Esophagus muscularis mucosa (tissue), 4 donors: ENCODE measurements around the gene PBX3.

Source experiments
- EP300 ChIP-seq: sonication (generic); formaldehyde crosslinking; IDR thresholded peaks from one replicate; pipeline ENCODE4 v1.6.1; 2017; ENCODE audit warnings: antibody characterized with exemption
- POLR2A ChIP-seq: fragments of 450-650 bp; IDR thresholded peaks from one replicate; pipeline ENCODE4 v1.6.1; 2017; ENCODE audit warnings: antibody characterized with exemption, moderate library complexity, mild to moderate bottlenecking, low read depth
- POLR2AphosphoS5 ChIP-seq, 2 donors: sonication (generic); formaldehyde crosslinking; IDR thresholded peaks; one replicate each; pipeline ENCODE4 v1.6.1; 2017; ENCODE audit warnings: antibody characterized with exemption in 2 of 2
- TF ChIP-seq, protein P1 (sequence below), 3 experiments: fragments of 200-600 bp in 2 of 3; fragments of 450-650 bp in 1 of 3; sonication (generic) in 2 of 3; IDR thresholded peaks; one replicate each; pipeline ENCODE4 v1.5.1; 2017 to 2019; ENCODE audit warnings: antibody characterized with exemption in 3 of 3, mild to moderate bottlenecking in 2 of 3, moderate library complexity in 1 of 3

DNA sequence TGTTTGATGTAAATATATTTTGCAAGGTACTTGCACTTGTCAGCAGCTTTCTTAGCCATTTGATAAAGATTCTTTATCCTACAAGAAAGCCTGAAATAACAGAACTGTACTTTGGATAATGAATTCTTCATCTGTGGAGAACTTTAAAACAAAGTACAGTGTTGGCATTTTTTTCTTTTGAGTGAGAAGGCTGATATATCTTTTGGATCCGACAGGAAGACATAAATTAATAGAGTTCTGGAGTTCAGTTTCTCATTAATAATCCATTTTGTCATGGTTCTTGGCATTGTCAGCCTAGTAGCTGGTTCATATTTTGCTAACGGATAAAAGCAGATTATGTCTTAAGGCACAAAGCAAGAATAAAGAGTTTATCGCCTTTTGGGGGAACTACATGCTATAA lies 17.0 kb downstream of the PBX3 start:
- TF ChIP-seq, protein P1, sequence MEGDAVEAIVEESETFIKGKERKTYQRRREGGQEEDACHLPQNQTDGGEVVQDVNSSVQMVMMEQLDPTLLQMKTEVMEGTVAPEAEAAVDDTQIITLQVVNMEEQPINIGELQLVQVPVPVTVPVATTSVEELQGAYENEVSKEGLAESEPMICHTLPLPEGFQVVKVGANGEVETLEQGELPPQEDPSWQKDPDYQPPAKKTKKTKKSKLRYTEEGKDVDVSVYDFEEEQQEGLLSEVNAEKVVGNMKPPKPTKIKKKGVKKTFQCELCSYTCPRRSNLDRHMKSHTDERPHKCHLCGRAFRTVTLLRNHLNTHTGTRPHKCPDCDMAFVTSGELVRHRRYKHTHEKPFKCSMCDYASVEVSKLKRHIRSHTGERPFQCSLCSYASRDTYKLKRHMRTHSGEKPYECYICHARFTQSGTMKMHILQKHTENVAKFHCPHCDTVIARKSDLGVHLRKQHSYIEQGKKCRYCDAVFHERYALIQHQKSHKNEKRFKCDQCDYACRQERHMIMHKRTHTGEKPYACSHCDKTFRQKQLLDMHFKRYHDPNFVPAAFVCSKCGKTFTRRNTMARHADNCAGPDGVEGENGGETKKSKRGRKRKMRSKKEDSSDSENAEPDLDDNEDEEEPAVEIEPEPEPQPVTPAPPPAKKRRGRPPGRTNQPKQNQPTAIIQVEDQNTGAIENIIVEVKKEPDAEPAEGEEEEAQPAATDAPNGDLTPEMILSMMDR (IDR thresholded peaks at IDR 0.05): no peak
- TF ChIP-seq EP300 (no peak), POLR2A (no peak), POLR2AphosphoS5 (IDR thresholded peaks at IDR 0.05) (no peak)
